Epidermal melanocyte (primary cell): Measurements from ENCODE around the gene ZNF57.
"Not testable (repeated sequence)": the region's sequence is repeated elsewhere in the genome, so short reads cannot be mapped to it uniquely, and the experiment has no call there.

Experiments
- DNase-seq: peaks from one replicate; pipeline ENCODE4 v3.0.0; 2011; ENCODE audit warnings: low spot score; ENCODE audit not compliant: insufficient read length

The ZNF57 gene

DNA sequence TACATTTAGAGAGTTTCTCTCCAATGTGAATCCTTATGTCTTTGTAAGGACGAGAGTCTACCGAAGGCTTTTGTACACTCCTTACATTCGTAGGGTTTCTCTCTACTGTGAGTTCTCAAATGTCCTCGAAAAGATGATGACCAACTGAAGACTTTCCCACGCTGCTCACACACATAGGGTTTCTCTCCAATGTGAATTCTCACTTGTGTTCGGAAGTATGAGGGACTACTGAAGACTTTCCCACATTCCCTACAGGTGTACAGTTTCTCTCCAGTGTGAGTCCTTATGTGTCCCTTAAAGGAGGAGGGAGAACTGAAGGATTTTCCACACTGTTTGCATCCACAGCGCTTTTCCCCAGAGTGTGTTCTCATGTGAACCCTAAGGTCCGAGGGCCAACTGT, 4.0 kb upstream of the ZNF57 start:
- no peak for DNase-seq

- DNase-seq = no peak
Observed at GRCh38 chr19:2902590-2903218, 2.0 kb downstream of the ZNF57 start.

DNA sequence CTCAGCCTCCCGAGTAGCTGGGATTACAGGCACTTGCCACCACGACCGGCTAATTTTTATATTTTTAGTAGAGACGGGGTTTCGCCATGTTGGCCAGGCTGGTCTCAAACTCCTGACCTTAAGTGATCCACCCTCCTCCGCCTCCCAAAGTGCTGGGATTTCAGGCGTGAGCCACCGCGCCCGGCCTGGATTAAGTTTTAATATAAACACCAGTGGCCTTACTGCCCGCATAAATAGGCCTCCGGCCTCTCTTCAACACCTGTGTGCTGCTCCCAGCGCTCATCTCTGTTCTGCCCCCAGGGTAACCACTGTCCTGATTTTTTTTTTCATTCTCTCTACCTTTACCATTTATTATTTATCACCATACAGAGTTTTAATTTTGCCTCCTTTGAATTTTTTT, 2.6 kb downstream of the ZNF57 start:
- not testable (repeated sequence) for DNase-seq

GRCh38 chr19:2905918-2906519, 5.3 kb downstream of the ZNF57 start:
- DNase-seq = no peak

GRCh38 chr19:2906631-2907195, 6.0 kb downstream of the ZNF57 start:
- no peak for DNase-seq

GRCh38 chr19:2912306-2912705, 11.6 kb downstream of the ZNF57 start:
- DNase-seq = no peak

- DNase-seq = no peak
Observed at GRCh38 chr19:2917275-2918184, 16.8 kb downstream of the ZNF57 start.

GRCh38 chr19:2922987-2923386, 22.3 kb downstream of the ZNF57 start:
- no peak for DNase-seq

GRCh38 chr19:2923510-2923909, 22.8 kb downstream of the ZNF57 start:
- DNase-seq = peak; percentile 96

DNA sequence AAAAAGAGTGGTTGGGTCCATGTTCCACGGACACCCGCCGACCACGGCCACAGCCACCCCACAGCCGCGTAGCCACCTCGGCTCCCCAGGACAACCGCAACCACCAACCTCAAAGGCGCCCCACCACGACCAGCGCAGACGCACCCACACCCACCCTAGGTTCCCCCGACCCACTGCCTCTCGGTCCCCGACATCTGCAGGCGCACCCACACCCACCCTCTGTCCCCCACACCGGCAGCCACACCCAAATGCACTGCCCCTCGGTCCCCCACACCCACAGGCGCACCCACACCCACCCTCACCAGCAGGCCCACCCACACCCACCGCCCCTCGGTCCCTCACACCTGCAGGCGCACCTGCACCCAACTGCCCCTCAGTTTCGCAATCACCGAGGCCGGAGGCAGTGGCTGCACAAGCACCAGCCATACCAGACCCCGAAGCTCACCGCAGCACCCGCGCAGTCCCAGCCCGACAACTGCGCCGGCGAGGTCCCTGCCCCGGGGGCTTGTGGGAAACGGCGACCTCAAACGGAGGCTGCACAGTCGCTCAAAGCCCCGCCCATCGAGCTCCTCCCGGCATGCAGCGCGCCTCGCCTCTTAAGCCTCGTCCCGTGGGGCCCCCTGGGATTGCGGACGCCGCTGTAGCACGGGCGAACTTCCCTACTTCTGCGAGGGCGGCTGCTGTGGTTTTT, 25.8 kb downstream of the ZNF57 start:
- DNase-seq = no peak

DNA sequence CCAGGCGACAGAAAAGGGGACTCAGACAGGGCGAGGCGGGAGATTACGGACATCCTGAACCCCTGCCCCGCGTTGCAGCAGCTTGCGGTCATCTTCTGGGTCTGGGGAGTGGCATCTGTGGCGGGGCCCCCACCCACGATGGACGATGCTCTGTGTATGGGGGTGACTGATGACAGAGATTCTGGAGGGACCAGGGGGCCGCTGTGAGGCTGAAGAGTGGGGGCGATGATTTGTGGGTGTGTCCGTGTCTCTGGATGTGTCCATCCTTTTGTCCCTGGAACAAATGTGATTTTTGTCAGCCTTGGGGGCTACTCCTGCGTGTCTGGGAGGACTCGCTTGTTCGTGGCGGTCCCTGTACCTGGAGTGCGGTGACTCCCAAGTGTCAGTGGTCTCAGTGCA, 26.3 kb downstream of the ZNF57 start:
- DNase-seq = no peak

- DNase-seq = no peak
Observed at GRCh38 chr19:2933490-2933910, 32.8 kb downstream of the ZNF57 start.

- not testable (repeated sequence) for DNase-seq
Observed at GRCh38 chr19:2935863-2936262, 35.1 kb downstream of the ZNF57 start.

DNA sequence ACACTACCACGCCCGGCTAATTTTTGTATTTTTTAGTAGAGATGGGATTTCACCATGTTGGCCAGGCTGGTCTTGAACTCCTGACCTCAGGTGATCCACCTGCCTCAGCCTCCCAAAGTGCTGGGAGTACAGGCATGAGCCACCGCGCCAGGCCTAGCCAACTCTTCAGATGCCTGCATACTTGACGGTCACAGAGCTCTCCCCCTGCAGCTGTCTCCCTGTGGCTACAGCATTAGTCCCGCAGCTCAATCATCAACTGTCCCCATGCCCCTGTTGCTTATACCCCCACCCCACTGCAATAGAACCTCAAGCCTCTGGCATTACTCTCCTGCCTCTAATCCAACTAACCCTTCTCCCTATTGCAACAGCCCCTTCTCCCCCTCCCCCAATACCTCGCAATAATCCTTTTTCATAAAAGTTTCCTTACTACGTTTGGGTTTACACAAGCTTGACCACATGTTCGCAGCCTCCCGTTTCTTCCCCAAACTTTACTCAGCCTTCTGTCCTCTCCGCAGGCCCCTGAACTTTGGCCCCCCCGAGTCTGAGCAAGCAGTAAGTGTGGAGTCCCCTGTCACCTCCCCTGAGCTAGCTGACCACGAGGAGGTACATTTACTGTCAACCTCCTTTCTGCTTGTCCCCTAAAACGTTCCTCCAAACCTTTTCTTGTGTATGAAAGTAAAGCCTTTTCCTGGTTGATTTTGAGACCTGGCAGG, 42.4 kb downstream of the ZNF57 start:
- no peak for DNase-seq

GRCh38 chr19:2944403-2944774, 43.7 kb downstream of the ZNF57 start:
- DNase-seq = no peak

GRCh38 chr19:2944775-2945574, 44.2 kb downstream of the ZNF57 start, which contains the start of gene ZNF77:
Gene ZNF77, minus strand, starts transcription at chr19:2944971. Its CDS starts 131 bp downstream, at chr19:2944840.
- DNase-seq = peak; percentile 100

- DNase-seq = no peak
Observed at GRCh38 chr19:2945575-2946184, 45.0 kb downstream of the ZNF57 start.

GRCh38 chr19:2949939-2950285, 49.2 kb downstream of the ZNF57 start:
- DNase-seq = no peak

- peak; percentile 99 for DNase-seq
Observed at GRCh38 chr19:2950286-2951124, 49.8 kb downstream of the ZNF57 start.
